Natural killer cell treated with Interleukin-12 subunit alpha and Interleukin-12 subunit beta and Interleukin-15 and Interleukin-18, amount 100 ng/mL, for 72 hours (primary cell): ENCODE results near the gene U2AF2. TPM values are rescaled to one million over a fixed set of nuclear protein-coding genes. Genes with fewer than 3 reads are reported as not detected.

Source experiments
- ATAC-seq, 2 donors: fragments of 150-1000 bp; cut with Tn5 transposase in 1 of 2; sonication (Bioruptor Pico), chemical (Tn5 transposase) in 1 of 2; 2 replicates each; pipeline ENCODE4 v1.10.0; 2021
- DNase-seq: peaks from one replicate; pipeline ENCODE4 v3.0.0; 2022; ENCODE audit warnings: low spot score
- H3K27ac Mint-ChIP-seq, 2 donors: 1 replicate in 1 of 2; 2 replicates in 1 of 2; pipeline ENCODE4 v1.8.0; 2022; ENCODE audit warnings: mixed read lengths in 2 of 2, mild to moderate bottlenecking in 1 of 2, moderate library complexity in 1 of 2
- H3K27me3 Mint-ChIP-seq, 2 donors: 1 replicate in 1 of 2; 2 replicates in 1 of 2; pipeline ENCODE4 v1.8.0; 2022; ENCODE audit warnings: mixed read lengths in 2 of 2
- H3K36me3 Mint-ChIP-seq: one replicate; pipeline ENCODE4 v1.8.0; 2022; ENCODE audit warnings: mixed read lengths
- H3K4me1 Mint-ChIP-seq, 2 donors: 1 replicate in 1 of 2; 2 replicates in 1 of 2; pipeline ENCODE4 v1.8.0; 2022; ENCODE audit warnings: low read depth in 2 of 2, mixed read lengths in 2 of 2, mild to moderate bottlenecking in 1 of 2
- H3K4me3 Mint-ChIP-seq: one replicate; pipeline ENCODE4 v1.8.0; 2022; ENCODE audit warnings: mixed read lengths
- H3K9me3 Mint-ChIP-seq: 2 replicates; pipeline ENCODE4 v1.8.0; 2022; ENCODE audit warnings: mixed read lengths
- total RNA-seq, 2 donors: library from RNA; stranded (reverse); gene quantifications; one replicate each; pipeline ENCODE4 v1.2.3, GENCODE V29; 2022

U2AF2 gene
- total RNA-seq, 2 donors from 2014 or later = 266 to 434 TPM

DNA sequence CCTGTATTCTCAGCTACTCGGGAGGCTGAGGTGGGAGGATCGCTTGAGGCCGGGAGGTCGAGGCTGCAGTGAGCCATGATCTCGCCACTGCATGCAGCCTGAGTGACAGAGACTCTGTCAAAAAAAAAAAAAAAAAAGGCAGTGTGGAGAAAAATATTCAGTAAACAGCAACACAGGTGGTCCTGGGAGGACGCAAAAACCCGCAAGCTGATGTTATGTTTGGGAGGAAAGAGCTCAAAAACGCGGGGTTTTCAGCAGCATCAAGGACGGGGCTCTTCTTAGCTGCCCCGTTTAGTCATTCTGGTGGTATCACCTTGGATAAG lies 29.9 kb upstream of the U2AF2 start:
- DNase-seq (no peak), ATAC-seq (no peak)
- no peaks in the 10 kb centered on the region for H3K36me3 Mint-ChIP-seq
- peaks cover 28 to 38% of the 10 kb centered on the region in 2 donors for H3K4me1 Mint-ChIP-seq
- no peaks in the 10 kb centered on the region for H3K9me3 Mint-ChIP-seq
- H3K27ac Mint-ChIP-seq = peak overlapping the region; percentile 73 to 87
- peaks cover 0 to 3% of the 10 kb centered on the region in 2 donors for H3K27me3 Mint-ChIP-seq
- H3K4me3 Mint-ChIP-seq = peak overlapping the region; percentile 69

DNA sequence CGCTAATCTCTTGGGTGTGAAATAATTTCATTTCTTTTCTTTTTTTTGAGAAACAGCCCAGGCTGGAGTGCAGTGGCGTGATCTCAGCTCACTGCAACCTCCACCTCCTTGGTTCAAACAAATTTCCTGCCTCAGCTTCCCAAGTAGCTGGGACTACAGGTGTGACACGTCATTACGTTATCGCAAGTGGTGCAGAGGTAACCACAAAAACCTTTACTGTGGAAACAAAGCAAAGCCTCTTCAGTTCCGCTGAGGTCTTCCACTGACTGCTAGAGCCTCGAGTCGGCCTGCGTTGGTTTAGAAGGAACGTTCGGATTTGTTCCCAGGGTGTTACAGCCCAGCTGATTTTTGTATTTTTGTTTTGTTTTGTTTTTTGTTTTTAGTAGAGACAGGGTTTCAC lies 28.5 kb upstream of the U2AF2 start:
- H3K36me3 Mint-ChIP-seq = no peaks in the 10 kb centered on the region
- H3K9me3 Mint-ChIP-seq = no peaks in the 10 kb centered on the region
- H3K27ac Mint-ChIP-seq = peak overlapping the region in 1 of 2 donors; percentile 10
- peaks cover 0 to 3% of the 10 kb centered on the region in 2 donors for H3K27me3 Mint-ChIP-seq
- DNase-seq (no peak), ATAC-seq (peak in 1 of 2 donors; percentile 31)
- peaks cover 20 to 27% of the 10 kb centered on the region in 2 donors for H3K4me1 Mint-ChIP-seq
- H3K4me3 Mint-ChIP-seq = peak overlapping the region; percentile 39

DNA sequence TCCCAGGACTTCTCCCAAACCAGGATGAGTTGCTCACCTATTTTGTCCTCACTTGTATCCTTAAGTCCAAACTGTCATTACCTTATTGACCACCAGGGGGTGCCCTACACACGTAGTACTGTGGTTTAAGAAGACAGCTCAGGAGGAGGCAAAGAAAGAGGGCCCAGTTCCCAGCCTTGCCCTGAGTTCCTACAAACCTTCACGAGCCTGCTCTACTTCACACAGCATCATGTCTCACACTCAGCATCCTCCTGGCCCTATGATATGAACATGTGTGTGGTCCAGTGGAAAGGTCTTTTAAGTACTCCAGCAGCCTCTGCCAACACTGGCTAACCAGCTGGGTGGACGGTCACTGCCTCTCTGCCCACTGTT lies 22.4 kb upstream of the U2AF2 start:
- Mint-ChIP-seq H3K4me1 (peaks cover 35 to 38% of the 10 kb centered on the region in 2 donors), H3K4me3 (no peak overlapping the region), H3K27me3 (peaks cover 0 to 5% of the 10 kb centered on the region in 2 donors), H3K36me3 (peaks cover 11% of the 10 kb centered on the region), H3K9me3 (no peaks in the 10 kb centered on the region), H3K27ac (peak overlapping the region in 1 of 2 donors; percentile 26)
- DNase-seq (peak; percentile 91), ATAC-seq (peak; percentile 63 to 67)

DNA sequence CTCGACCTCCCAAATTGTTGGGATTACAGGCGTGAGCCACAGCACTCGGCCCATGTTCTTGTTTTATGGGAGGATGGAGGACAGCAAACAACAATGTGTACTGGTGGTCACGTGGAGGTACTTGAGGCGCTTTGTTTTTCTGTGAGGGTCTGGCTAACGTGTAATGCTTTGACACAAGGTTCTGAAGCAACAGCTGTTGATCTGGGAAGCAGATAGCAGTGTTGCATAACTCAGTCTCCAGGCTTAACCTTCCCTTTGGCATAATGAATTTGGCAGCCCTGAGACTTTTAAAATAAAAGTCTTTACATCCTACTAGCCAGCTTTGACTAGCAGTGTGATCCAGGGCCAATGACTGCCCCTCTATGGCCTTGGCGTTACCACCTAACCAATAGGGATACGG lies 21.0 kb upstream of the U2AF2 start:
- DNase-seq = no peak
- ATAC-seq = no peak
- Mint-ChIP-seq H3K36me3 (peaks cover 17% of the 10 kb centered on the region), H3K27me3 (peaks cover 0 to 2% of the 10 kb centered on the region in 2 donors), H3K4me3 (peak overlapping the region; percentile 96), H3K27ac (peak overlapping the region in 1 of 2 donors; percentile 99), H3K9me3 (no peaks in the 10 kb centered on the region), H3K4me1 (peaks cover 43 to 46% of the 10 kb centered on the region in 2 donors)

DNA sequence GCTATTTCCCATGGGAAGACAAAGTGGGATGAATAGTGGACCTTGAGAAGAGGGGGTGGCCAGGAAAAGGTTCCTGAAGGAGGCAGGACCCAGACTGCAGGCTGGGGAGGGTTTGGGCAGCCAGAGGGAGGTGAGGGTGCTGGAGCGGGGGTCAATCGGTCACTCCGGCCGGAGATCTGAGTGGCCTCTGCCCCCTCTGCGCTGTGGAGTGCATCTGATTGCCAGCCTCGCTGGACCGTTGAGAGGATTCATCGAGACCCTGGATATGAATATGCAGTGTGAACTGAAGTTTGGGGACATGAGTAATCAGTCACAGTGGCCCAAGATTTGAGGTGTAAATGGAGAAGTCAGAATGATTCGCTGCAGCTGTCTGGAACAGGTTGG lies 19.5 kb upstream of the U2AF2 start:
- ATAC-seq (peak in 1 of 2 donors; percentile 48), DNase-seq (peak; percentile 55)
- peaks cover 53% of the 10 kb centered on the region in 2 donors for H3K4me1 Mint-ChIP-seq
- H3K36me3 Mint-ChIP-seq = peaks cover 17% of the 10 kb centered on the region
- H3K4me3 Mint-ChIP-seq = peak overlapping the region; percentile 96
- peaks cover 0 to 2% of the 10 kb centered on the region in 2 donors for H3K27me3 Mint-ChIP-seq
- peak overlapping the region; percentile 99 to 100 for H3K27ac Mint-ChIP-seq
- H3K9me3 Mint-ChIP-seq = no peaks in the 10 kb centered on the region

DNA sequence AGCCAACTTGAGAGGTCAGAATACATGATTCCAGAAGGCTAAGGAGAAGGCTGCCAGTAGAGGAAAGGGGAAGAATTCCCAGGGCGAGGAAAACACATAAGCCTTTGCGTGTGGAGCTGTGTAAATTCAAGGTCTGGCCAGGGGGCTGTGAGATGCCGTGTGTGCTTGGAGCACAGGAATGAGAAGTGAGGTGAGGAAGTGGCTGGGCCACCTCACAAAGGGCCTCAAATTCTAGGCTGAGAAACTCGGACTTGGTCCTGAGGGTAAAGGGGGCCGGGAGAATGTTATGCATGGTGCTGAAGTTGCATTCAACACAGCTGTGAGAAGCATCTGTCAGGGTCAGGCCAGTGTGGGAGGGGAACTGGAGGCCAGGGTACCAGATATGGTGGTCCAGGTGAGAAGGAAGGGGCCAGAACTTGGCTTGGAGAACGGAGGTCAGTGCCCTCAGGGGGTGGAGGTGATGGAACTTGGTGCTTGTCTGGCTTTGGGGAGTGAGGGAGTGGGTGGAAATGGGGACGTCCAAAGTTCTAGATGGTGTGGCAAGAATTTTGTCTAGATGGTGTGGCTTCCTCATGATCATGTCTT lies 18.9 kb upstream of the U2AF2 start:
- Mint-ChIP-seq H3K27ac (peak overlapping the region; percentile 99 to 100), H3K27me3 (peaks cover 0 to 2% of the 10 kb centered on the region in 2 donors), H3K4me1 (peaks cover 55 to 56% of the 10 kb centered on the region in 2 donors), H3K36me3 (peaks cover 17% of the 10 kb centered on the region), H3K9me3 (no peaks in the 10 kb centered on the region), H3K4me3 (peak overlapping the region; percentile 96)
- DNase-seq = no peak
- no peak for ATAC-seq

DNA sequence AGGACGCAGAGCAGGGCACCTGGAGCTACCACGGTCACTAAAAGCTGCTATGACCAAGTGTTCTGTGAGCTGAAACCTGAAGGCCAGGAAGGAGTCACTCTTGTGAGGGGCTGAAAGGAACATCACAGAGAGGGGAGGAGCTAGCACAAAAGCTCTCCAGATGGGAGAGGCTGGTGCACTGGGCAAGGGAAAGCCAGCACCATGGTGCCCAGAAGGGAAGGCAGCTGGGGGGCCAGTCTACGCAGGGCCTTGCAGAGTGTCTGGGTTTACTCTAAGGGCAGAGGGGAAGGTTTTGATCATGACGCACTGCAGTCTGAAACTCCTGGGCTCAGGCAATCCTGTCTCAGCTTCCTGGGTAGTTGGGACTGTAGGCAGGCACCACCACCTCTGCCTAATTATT lies 18.1 kb upstream of the U2AF2 start:
- H3K4me3 Mint-ChIP-seq = peak overlapping the region; percentile 96
- DNase-seq = no peak
- H3K9me3 Mint-ChIP-seq = no peaks in the 10 kb centered on the region
- peak overlapping the region; percentile 99 to 100 for H3K27ac Mint-ChIP-seq
- peaks cover 0 to 2% of the 10 kb centered on the region in 2 donors for H3K27me3 Mint-ChIP-seq
- peaks cover 57 to 61% of the 10 kb centered on the region in 2 donors for H3K4me1 Mint-ChIP-seq
- ATAC-seq = no peak
- H3K36me3 Mint-ChIP-seq = peaks cover 17% of the 10 kb centered on the region

DNA sequence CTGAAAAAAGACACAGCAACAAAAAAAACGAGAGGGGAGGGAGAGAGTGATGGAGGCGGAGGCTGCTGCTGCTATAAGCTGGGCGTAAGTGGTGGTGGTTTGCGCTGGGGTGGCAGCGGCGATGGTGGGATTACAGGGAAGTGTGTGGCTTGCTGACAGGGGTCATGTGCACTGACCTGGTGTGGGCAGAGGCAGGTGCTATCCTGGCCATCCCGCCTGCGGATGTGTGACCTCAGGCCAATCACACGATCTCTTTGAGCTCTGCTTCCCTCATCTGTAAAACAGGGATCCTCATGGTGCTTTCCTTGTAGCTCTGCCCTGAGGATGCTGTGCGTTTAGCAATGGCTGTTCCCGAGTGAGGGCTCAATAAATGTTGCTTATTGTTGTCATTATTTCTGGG lies 17.3 kb upstream of the U2AF2 start:
- peak overlapping the region; percentile 54 for H3K4me3 Mint-ChIP-seq
- peaks cover 58 to 60% of the 10 kb centered on the region in 2 donors for H3K4me1 Mint-ChIP-seq
- DNase-seq (no peak), ATAC-seq (no peak)
- H3K36me3 Mint-ChIP-seq = peaks cover 17% of the 10 kb centered on the region
- H3K27ac Mint-ChIP-seq = peak overlapping the region in 1 of 2 donors; percentile 30
- no peaks in the 10 kb centered on the region for H3K9me3 Mint-ChIP-seq
- no peaks in the 10 kb centered on the region for H3K27me3 Mint-ChIP-seq

DNA sequence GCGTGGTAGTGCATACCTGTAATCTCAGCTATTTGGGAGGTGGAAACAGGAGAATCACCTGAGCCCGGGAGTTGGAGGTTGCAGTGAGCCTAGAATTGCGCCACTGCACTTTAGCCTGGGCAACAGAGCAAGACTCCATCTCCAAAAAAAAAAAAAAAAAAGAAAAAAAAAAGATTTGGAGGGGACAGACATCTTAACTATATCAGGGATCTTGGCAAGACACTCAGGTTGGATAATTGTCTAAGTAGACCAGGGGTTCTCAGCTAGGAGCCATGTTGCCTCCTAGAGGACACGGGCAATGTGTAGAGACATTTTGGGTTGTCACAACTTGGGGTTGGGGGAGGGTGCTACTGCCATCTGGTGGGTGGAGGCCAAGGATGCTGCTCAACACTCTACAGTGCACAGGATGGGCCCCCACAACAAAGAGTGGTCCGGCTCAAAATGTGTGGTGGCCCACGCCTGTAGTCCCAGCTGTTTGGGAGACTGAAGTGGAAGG lies 15.9 kb upstream of the U2AF2 start:
- Mint-ChIP-seq H3K4me3 (peak overlapping the region; percentile 50), H3K9me3 (no peaks in the 10 kb centered on the region), H3K4me1 (peaks cover 65 to 67% of the 10 kb centered on the region in 2 donors), H3K36me3 (peaks cover 17% of the 10 kb centered on the region), H3K27ac (peak overlapping the region in 1 of 2 donors; percentile 33), H3K27me3 (no peaks in the 10 kb centered on the region)
- ATAC-seq (no peak), DNase-seq (no peak)

DNA sequence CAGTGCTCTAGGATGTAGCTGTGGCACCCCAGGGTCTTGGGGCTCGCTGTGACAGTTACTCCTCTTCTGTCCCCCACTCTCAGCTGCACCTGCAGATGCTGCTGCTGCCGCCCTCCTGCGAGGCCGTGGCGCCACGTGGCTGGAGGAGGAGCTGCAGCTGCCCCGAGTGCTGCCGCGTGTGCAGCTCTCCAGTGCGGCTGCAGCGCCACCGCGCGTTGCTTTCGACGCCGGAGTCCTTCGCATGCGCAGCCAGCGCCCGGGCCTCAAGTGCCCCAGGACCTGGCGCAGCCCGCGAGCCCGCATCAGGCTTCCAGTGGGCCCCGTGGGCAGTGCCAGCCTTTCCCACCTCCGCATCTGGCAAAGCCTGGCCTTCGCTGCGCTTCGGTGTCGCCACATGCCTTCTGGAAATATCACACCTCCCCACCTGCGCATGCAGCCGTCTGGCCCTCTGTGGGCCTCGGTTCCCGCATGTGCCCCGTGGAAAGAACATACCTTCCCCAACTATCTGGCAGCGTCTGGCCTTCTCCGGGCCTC lies 14.7 kb upstream of the U2AF2 start:
- H3K4me1 Mint-ChIP-seq = peaks cover 60 to 65% of the 10 kb centered on the region in 2 donors
- ATAC-seq (peak; percentile 43 to 48), DNase-seq (no peak)
- no peaks in the 10 kb centered on the region for H3K9me3 Mint-ChIP-seq
- H3K27me3 Mint-ChIP-seq = no peaks in the 10 kb centered on the region
- peak overlapping the region; percentile 71 for H3K4me3 Mint-ChIP-seq
- peaks cover 14% of the 10 kb centered on the region for H3K36me3 Mint-ChIP-seq
- H3K27ac Mint-ChIP-seq = peak overlapping the region; percentile 66 to 70

DNA sequence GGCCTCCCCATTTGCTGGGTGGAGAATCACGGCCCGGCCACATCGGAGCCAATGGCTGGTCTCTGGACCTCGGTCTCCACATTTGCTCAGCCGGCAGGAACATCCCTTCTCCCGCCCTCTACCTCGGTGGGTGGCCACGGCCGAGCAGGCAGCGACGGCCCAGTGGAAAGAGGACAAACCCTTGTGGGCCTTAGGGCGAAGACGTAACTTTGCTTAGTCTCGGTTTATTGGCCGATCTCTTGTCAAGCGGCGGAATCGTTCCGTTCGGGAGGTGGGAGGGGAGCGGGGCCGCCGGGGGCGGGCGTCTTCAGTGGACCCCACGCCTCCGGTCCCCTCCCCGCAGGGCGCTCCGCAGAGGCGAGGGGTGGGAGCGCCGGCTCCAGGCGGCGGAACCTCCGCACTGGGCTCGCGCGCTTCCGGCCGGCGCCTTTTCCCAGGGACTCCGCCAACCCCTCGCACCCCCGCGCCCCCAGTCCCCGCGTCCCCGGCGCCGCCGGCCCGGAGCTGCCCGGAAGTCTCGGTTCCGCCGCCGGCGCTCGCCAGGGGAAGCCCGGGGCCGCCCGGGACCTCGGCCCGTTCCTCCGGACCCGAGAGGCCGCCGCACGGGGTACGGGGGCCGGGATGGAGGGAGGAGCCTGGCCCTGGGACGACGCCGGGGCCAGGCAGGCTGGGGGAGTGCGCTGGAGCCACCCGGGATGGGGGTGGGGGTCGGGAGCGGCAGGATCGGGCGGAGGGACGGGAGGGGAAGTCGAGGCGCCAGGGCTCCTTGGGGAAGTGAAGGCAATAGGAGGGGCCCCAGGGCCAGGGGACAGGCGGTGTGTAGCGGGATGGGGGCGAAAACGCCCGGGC lies 14.0 kb upstream of the U2AF2 start, which contains the start of gene ZNF580:
TSS of gene ZNF580 (plus strand) at position 426 of the 849 bp plus-strand sequence. CDS start 1,507 bp downstream, outside the sequence.
- no peaks in the 10 kb centered on the region for H3K9me3 Mint-ChIP-seq
- DNase-seq (no peak), ATAC-seq (peak; percentile 76)
- peaks cover 53 to 62% of the 10 kb centered on the region in 2 donors for H3K4me1 Mint-ChIP-seq
- H3K4me3 Mint-ChIP-seq = peak within 1 kb of the TSS; percentile 82
- peak within 1 kb of the TSS; percentile 66 to 87 for H3K27ac Mint-ChIP-seq
- no peaks in the 10 kb centered on the region for H3K27me3 Mint-ChIP-seq
- peaks cover 7% of the 10 kb centered on the region for H3K36me3 Mint-ChIP-seq

DNA sequence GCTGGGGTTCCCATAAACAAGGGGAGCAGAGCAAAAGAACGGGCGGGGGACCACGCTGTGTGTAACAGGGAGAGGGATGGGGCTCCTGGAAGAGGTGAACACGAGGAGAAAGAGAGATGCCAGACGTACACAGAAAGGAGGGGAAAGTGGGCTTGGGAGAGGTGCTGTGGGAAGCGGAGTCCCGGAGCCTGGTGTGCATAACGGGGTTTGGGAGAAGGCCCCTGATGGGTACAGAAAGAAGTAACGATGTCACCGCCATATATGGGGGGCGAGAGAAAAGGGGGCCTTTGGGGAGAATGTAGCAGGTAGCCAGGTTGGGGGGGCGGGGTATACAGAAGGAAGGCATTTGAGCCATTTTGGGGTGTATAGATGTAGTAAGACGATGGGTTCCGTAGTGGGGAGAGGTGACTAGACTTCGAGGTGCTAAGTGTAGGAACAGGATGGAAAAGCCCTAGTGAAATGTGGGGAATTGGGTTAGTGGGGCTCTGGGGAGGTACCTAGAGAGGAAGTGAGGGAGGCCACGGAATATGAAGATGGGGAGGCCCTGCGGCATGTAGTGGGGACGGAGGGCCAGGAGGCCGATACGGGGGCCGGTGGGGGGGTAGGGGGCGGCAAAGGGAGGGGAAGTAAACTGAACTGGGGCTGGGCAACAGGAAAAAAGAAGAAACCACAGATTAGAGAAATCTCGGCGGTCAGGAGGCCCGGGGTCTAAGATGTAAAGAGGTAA lies 13.2 kb upstream of the U2AF2 start:
- Mint-ChIP-seq H3K27ac (peak overlapping the region; percentile 55 to 87), H3K9me3 (no peaks in the 10 kb centered on the region), H3K4me3 (peak overlapping the region; percentile 82), H3K36me3 (peaks cover 6% of the 10 kb centered on the region), H3K27me3 (no peaks in the 10 kb centered on the region), H3K4me1 (peaks cover 45 to 54% of the 10 kb centered on the region in 2 donors)
- no peak for ATAC-seq
- no peak for DNase-seq
